ENCODE results near the gene MMGT1.
"Not testable (repeated sequence)": the region's sequence is repeated elsewhere in the genome, so short reads cannot be mapped to it uniquely, and the experiment has no call there.

The MMGT1 gene

GRCh38 chrX:135920516-135920915 lies 53.3 kb downstream of the MMGT1 start:
- not testable (repeated sequence) for DNase-seq

DNA sequence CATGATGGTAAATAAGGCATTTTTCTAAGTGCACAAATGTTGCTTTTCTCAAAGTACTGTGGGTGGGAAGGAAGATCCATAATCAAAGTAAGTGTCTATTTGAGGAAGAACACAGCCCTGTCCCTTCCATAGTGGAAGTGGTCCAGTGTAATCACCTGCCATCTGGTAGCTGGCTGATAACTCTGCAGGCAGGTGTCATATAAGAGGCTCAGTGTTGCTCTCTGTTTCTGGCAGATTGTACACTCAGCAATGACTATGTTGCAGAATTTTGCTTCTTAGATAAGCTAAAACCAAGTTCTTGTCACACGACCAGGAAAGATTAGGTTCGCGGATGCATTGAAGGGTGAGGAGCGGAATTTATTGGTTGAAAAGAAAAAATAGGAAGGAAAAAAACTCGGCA lies 59.4 kb downstream of the MMGT1 start:
- no peak for DNase-seq

Measured in NCI-H1092 treated with DMSO at 0.1 percent for 48 hours (cell line).